Endodermal cell (in vitro differentiated cells): Measurements from ENCODE around the gene PRKCE. TPM values are rescaled to one million over a fixed set of nuclear protein-coding genes. Genes with fewer than 3 reads are reported as not detected.

Experiments
- DNase-seq: peaks from one replicate; pipeline ENCODE4 v3.0.0-alpha.2; 2017
- H3K27ac ChIP-seq: 2 replicates; pipeline ENCODE4 v1.5.1; 2013; ENCODE audit warnings: mild to moderate bottlenecking, low read depth, low read length, moderate library complexity
- H3K27me3 ChIP-seq: 2 replicates; pipeline ENCODE4 v1.6.1; 2013; ENCODE audit warnings: mild to moderate bottlenecking, low read length, moderate library complexity; ENCODE audit not compliant: insufficient read depth, control insufficient read depth, poor library complexity, severe bottlenecking
- H3K36me3 ChIP-seq: 2 replicates; pipeline ENCODE4 v1.7.0; 2013; ENCODE audit warnings: mild to moderate bottlenecking, low read length, moderate library complexity; ENCODE audit not compliant: control insufficient read depth, insufficient read depth
- H3K4me1 ChIP-seq: one replicate; pipeline ENCODE4 v1.7.0; 2013; ENCODE audit warnings: low read length; ENCODE audit not compliant: control insufficient read depth, insufficient read depth
- H3K4me3 ChIP-seq: 2 replicates; pipeline ENCODE4 v1.5.1; 2013; ENCODE audit warnings: mild to moderate bottlenecking, low read length, moderate library complexity
- H3K9ac ChIP-seq: 2 replicates; pipeline ENCODE4 v1.6.1; 2013; ENCODE audit warnings: mild to moderate bottlenecking, low read length, moderate library complexity; ENCODE audit not compliant: poor library complexity, severe bottlenecking; ENCODE audit errors: extremely low read depth
- H3K9me3 ChIP-seq: 2 replicates; pipeline ENCODE4 v1.6.1; 2013; ENCODE audit warnings: mild to moderate bottlenecking, low read length, moderate library complexity; ENCODE audit not compliant: control insufficient read depth
- H3K27ac Mint-ChIP-seq: 2 replicates; pipeline ENCODE4 v1.8.0; 2020; ENCODE audit warnings: mixed read lengths
- H3K27me3 Mint-ChIP-seq: 2 replicates; pipeline ENCODE4 v1.8.0; 2021; ENCODE audit warnings: mild to moderate bottlenecking, mixed read lengths; ENCODE audit not compliant: insufficient read depth
- H3K36me3 Mint-ChIP-seq: 2 replicates; pipeline ENCODE4 v1.8.0; 2020; ENCODE audit warnings: low read depth, mixed read lengths
- H3K4me1 Mint-ChIP-seq: 2 replicates; pipeline ENCODE4 v1.8.0; 2020; ENCODE audit warnings: mixed read lengths
- H3K4me3 Mint-ChIP-seq: 2 replicates; pipeline ENCODE4 v1.8.0; 2020; ENCODE audit warnings: mild to moderate bottlenecking, moderate library complexity, mixed read lengths
- H3K9me3 Mint-ChIP-seq: 2 replicates; pipeline ENCODE4 v1.8.0; 2020; ENCODE audit warnings: mild to moderate bottlenecking, mixed read lengths
- CTCF ChIP-seq: fragments of 200-600 bp; sonication (generic); conservative IDR thresholded peaks from 2 replicates; pipeline ENCODE4 v1.5.0; 2021; ENCODE audit warnings: antibody characterized with exemption, mild to moderate bottlenecking
- WGBS, 2 experiments: methylation state at CpG; one replicate each; pipeline versions ENCODE4 v1.1.5 to v1.1.7; 2013; ENCODE audit warnings: missing lambda C conversion rate in 2 of 2, mixed read lengths in 1 of 2; ENCODE audit not compliant: insufficient coverage in 1 of 2, insufficient read length in 1 of 2; 5-methylcytosine and 5-hydroxymethylcytosine counted together
- total RNA-seq, 2 donors: library from RNA; stranded (reverse); fragmentation: NEBNext Ultra II Directional in 1 of 2; extraction: Animal tissue kit (Norgen Biotek cat#: 25700) in 1 of 2; gene quantifications; 2 replicates in 1 of 2; 3 replicates in 1 of 2; pipeline ENCODE4 v1.2.1, GENCODE V29; 2021

Gene PRKCE
- total RNA-seq, 2 donors from 2014 or later: 1.4 to 1.7 TPM

GRCh38 chr2:46030330-46030729 lies 378.9 kb downstream of the PRKCE start:
- DNase-seq: no peak
- 80 to 88% methylated on average over 1 of the region's 2 CpGs for WGBS, 2 experiments
- Mint-ChIP-seq H3K27ac (no peak overlapping the region), H3K9me3 (no peaks in the 10 kb centered on the region), H3K4me3 (no peak overlapping the region), H3K4me1 (peaks cover 16% of the 10 kb centered on the region), H3K36me3 (no peaks in the 10 kb centered on the region), H3K27me3 (no peaks in the 10 kb centered on the region)
- TF ChIP-seq CTCF: no peak
- Histone ChIP-seq H3K27me3 (no peaks in the 10 kb centered on the region), H3K4me1 (no peaks in the 10 kb centered on the region), H3K27ac (no peak overlapping the region), H3K36me3 (no peaks in the 10 kb centered on the region), H3K9me3 (no peaks in the 10 kb centered on the region), H3K4me3 (no peak overlapping the region), H3K9ac (no peak overlapping the region)

- DNase-seq: no peak
- Mint-ChIP-seq H3K27me3 (no peaks in the 10 kb centered on the region), H3K4me1 (peaks cover 10% of the 10 kb centered on the region), H3K4me3 (no peak overlapping the region), H3K36me3 (no peaks in the 10 kb centered on the region), H3K9me3 (no peaks in the 10 kb centered on the region), H3K27ac (no peak overlapping the region)
- no peaks in the 10 kb centered on the region for H3K36me3 ChIP-seq
- no peaks in the 10 kb centered on the region for H3K9me3 ChIP-seq
- no peak overlapping the region for H3K4me3 ChIP-seq
- no peak for TF ChIP-seq CTCF
- H3K27ac ChIP-seq: no peak overlapping the region
- H3K9ac ChIP-seq: no peak overlapping the region
- no peaks in the 10 kb centered on the region for H3K27me3 ChIP-seq
- no peaks in the 10 kb centered on the region for H3K4me1 ChIP-seq
- WGBS, 2 experiments: 89 to 93% methylated on average over 4 to 8 of the region's 8 CpGs
These were observed 380.8 kb downstream of the PRKCE start for GRCh38 chr2:46032161-46032813.

GRCh38 chr2:46032996-46033395 lies 381.5 kb downstream of the PRKCE start:
- Histone ChIP-seq H3K36me3 (no peaks in the 10 kb centered on the region), H3K4me3 (no peak overlapping the region), H3K9me3 (no peaks in the 10 kb centered on the region), H3K27ac (no peak overlapping the region), H3K4me1 (no peaks in the 10 kb centered on the region), H3K27me3 (no peaks in the 10 kb centered on the region), H3K9ac (no peak overlapping the region)
- no peak for DNase-seq
- H3K36me3 Mint-ChIP-seq: no peaks in the 10 kb centered on the region
- WGBS, 2 experiments: 93 to 94% methylated on average over 5 of the region's 5 CpGs
- no peak overlapping the region for H3K27ac Mint-ChIP-seq
- no peaks in the 10 kb centered on the region for H3K9me3 Mint-ChIP-seq
- H3K27me3 Mint-ChIP-seq: no peaks in the 10 kb centered on the region
- peaks cover 13% of the 10 kb centered on the region for H3K4me1 Mint-ChIP-seq
- H3K4me3 Mint-ChIP-seq: no peak overlapping the region
- TF ChIP-seq CTCF: no peak
